Kidney epithelial cell (primary cell): Measurements from ENCODE around the gene CLIP1. TPM values are rescaled to one million over a fixed set of nuclear protein-coding genes. Genes with fewer than 3 reads are reported as not detected.
A peak's percentile ranks its signal among the peaks of the same experiment; 100 is the strongest.

Experiments
- DNase-seq: peaks from one replicate; pipeline ENCODE4 v3.0.0-alpha.2; 2010; ENCODE audit warnings: low read depth
- H3K27me3 ChIP-seq: 2 replicates; pipeline ENCODE4 v1.6.0; 2011; ENCODE audit warnings: low read length; ENCODE audit not compliant: control insufficient read depth, insufficient read depth
- H3K36me3 ChIP-seq: 2 replicates; pipeline ENCODE4 v1.5.1; 2011; ENCODE audit warnings: low read length; ENCODE audit not compliant: control insufficient read depth, insufficient read depth
- H3K4me3 ChIP-seq: 2 replicates; pipeline ENCODE4 v1.5.1; 2011; ENCODE audit warnings: low read depth, mild to moderate bottlenecking, control low read depth, low read length
- total RNA-seq: library from RNA; depleted of rRNA; stranded (reverse); fragments of >200 nt; gene quantifications from 2 replicates; pipeline ENCODE4 v1.2.3, GENCODE V29; 2015
- TF ChIP-seq, protein P1 (sequence below): IDR thresholded peaks from 2 replicates; pipeline ENCODE4 v1.5.1; 2011; ENCODE audit warnings: mild to moderate bottlenecking, moderate library complexity, low read length, control low read depth, inconsistent platforms; ENCODE audit not compliant: insufficient read depth, poor library complexity, severe bottlenecking

Gene CLIP1
- total RNA-seq, 1 donor from 2014 or later, result 58.7 TPM

DNA sequence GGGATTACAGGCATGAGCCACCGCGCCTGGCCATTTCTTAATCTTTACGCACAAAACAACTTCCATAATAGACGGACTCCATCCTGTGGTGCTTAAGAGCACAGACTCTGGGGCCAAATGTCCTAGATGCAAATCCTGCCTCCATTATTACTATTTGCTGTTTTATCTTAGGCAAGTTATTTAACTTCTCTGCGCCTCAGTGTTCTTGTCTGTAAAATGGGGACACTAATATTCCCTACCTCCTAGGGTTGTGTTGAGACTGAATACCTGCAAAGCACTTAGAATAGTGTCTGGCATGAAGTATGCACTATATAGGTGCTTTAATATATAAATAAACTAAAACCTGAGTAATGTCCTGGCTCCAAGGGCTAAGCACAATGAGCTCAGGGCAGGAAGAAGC, 76.4 kb downstream of the CLIP1 start:
- Histone ChIP-seq H3K27me3 (no peaks in the 10 kb centered on the region), H3K36me3 (peaks cover 2% of the 10 kb centered on the region)
- DNase-seq, result no peak

DNA sequence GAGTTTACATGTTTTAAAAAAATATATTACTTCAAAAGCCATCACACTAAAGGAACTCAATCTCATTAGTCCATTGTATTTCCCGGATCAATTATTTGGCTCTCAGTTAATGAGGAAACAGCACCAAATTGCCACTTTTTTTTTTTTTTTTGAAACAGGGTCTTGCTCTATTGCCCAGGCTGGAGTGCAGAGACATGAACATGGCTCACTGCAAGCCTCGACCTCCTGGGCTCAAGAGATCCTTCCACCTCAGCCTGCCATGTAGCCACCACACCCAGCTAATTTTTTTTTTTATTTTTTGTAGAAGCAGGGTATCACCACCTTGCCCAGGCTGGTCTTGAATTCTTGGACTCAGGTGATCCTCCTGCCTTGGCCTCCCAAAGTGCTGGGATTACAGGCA, 77.4 kb downstream of the CLIP1 start:
- no peaks in the 10 kb centered on the region for H3K27me3 ChIP-seq
- DNase-seq, result no peak
- TF ChIP-seq, protein P1, sequence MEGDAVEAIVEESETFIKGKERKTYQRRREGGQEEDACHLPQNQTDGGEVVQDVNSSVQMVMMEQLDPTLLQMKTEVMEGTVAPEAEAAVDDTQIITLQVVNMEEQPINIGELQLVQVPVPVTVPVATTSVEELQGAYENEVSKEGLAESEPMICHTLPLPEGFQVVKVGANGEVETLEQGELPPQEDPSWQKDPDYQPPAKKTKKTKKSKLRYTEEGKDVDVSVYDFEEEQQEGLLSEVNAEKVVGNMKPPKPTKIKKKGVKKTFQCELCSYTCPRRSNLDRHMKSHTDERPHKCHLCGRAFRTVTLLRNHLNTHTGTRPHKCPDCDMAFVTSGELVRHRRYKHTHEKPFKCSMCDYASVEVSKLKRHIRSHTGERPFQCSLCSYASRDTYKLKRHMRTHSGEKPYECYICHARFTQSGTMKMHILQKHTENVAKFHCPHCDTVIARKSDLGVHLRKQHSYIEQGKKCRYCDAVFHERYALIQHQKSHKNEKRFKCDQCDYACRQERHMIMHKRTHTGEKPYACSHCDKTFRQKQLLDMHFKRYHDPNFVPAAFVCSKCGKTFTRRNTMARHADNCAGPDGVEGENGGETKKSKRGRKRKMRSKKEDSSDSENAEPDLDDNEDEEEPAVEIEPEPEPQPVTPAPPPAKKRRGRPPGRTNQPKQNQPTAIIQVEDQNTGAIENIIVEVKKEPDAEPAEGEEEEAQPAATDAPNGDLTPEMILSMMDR, result no peak
- H3K4me3 ChIP-seq, result no peak overlapping the region
- peaks cover 2% of the 10 kb centered on the region for H3K36me3 ChIP-seq

More for the DNA sequence above, 76.4 kb downstream of the CLIP1 start:
- H3K4me3 ChIP-seq, result no peak overlapping the region
- TF ChIP-seq, protein P1, result no peak

DNA sequence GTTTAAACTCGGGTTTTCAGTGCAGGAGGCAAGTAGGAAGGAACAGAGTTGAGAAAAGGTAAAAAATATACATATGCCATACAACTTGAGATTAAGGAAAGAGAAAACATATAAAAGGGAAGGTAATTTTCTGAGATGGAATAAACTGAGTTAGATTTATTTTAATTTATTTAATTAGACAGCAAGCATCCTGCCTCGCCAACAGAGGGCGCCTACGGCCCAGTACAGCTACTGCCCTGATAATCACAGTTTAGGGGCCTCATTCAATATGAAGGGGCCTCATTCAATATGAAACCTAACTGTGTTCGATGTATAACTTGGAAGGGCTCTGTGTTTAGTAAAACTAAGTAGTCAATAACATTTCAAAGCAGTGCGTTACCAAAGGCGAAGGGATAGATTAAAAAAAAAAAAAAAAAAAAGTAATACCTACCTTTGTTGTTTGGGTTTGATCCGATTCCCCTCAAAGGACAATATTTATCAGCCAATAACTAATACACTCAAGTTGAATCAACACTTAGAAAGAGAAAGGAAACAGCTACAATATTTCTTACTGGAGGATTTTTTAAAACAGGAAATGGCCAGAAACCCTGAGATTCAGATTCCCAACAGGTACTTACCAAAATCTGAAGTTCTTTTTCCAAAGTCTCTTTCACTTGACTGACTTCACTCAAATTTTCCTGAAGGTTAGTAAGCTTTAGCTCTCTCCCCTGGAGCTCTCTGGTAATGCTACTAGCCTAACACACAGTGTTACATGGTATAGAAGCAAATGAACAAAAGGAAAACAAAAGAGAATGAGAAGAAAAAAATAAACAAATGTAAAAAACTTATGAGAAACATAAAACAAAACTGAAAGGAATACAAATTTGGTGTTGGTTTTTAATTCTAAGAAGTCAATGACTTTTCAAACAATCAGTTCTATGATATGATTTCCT, 86.2 kb downstream of the CLIP1 start:
- DNase-seq, result no peak
- peaks cover 1% of the 10 kb centered on the region for H3K36me3 ChIP-seq

GRCh38 chr12:122333142-122334087, 89.1 kb downstream of the CLIP1 start:
- no peaks in the 10 kb centered on the region for H3K27me3 ChIP-seq
- TF ChIP-seq, protein P1, result no peak
- H3K36me3 ChIP-seq, result peaks cover 1% of the 10 kb centered on the region
- H3K4me3 ChIP-seq, result no peak overlapping the region
- no peak for DNase-seq

More for the DNA sequence above, 86.2 kb downstream of the CLIP1 start:
- Histone ChIP-seq H3K4me3 (no peak overlapping the region), H3K27me3 (no peaks in the 10 kb centered on the region)
- TF ChIP-seq, protein P1, result peak; percentile 80

DNA sequence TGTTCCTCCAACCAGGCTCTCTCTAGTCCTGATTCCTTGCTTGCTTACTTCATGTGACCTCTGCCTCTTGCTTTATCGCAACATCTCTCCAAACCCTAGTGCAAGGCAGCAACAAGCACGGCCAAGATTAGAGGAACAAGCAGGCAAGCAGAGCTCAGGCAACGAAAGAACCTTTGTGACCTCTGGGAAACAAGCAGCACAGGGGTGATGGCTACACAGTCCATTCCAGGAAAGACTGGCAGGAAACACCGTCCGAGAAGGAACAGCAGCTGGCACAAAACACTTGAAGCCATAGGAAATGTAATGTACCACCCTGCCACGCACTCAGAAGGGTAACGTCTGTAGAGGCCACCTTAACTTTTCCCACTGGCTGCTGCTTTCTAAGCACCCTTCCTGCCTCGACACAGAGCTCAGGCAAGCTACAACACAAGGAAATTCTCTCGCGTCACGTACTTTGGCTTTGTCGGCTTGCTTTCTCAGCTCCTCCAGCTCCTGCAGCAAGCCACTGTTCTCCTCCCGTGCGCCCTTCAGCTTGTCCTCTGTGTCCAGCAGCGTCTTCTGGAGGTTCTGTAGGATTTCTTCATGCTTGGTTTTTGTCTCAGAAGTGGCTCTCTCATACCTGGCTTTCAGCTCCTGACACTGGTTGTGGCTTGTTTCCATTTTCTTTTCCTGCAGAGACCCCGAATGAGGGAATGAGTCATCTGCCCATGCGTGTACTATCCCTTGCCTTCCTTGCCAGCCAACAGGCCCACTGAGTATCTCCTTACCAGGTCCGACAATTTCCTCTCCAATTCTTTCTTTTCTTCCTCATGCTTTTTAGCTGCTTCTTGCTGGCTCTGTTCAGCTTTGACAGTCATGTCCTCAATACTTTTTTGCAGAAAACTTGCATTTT, 94.7 kb downstream of the CLIP1 start:
- Histone ChIP-seq H3K27me3 (no peaks in the 10 kb centered on the region), H3K4me3 (no peak overlapping the region), H3K36me3 (peaks cover 2% of the 10 kb centered on the region)
- TF ChIP-seq, protein P1, result no peak
- no peak for DNase-seq
